Loucy (cell line): ENCODE results near the gene CNIH3.

Source experiments
- H2AFZ ChIP-seq: fragments of 200-600 bp; sonication (generic); 2 replicates; pipeline ENCODE4 v1.6.0; 2016; ENCODE audit warnings: antibody characterized with exemption, mild to moderate bottlenecking, low read length, moderate library complexity
- H3F3A ChIP-seq: fragments of 200-600 bp; 2 replicates; pipeline ENCODE4 v1.6.0; 2016; ENCODE audit warnings: antibody characterized with exemption, low read depth, mild to moderate bottlenecking
- H3K27me3 ChIP-seq: fragments of 200-600 bp; sonication (generic); 2 replicates; pipeline ENCODE4 v1.6.1; 2014; ENCODE audit warnings: low read length, mild to moderate bottlenecking; ENCODE audit not compliant: insufficient read depth, poor library complexity, severe bottlenecking
- H3K36me3 ChIP-seq: fragments of 200-600 bp; sonication (generic); 2 replicates; pipeline ENCODE4 v1.6.1; 2016; ENCODE audit warnings: low read length; ENCODE audit not compliant: insufficient read depth
- H3K4me1 ChIP-seq: fragments of 200-600 bp; sonication (generic); 2 replicates; pipeline ENCODE4 v1.5.1; 2014; ENCODE audit warnings: low read length, mild to moderate bottlenecking; ENCODE audit not compliant: insufficient read depth, poor library complexity, severe bottlenecking
- H3K4me2 ChIP-seq: fragments of 200-600 bp; sonication (generic); 2 replicates; pipeline ENCODE4 v1.6.0; 2014; ENCODE audit warnings: antibody characterized with exemption, low read length, low read depth, mild to moderate bottlenecking; ENCODE audit not compliant: poor library complexity, severe bottlenecking
- H3K4me3 ChIP-seq: fragments of 200-600 bp; sonication (generic); 2 replicates; pipeline ENCODE4 v1.5.1; 2014; ENCODE audit warnings: low read length, mild to moderate bottlenecking, mixed read lengths; ENCODE audit not compliant: poor library complexity, severe bottlenecking
- H3K79me2 ChIP-seq: fragments of 200-600 bp; sonication (generic); 2 replicates; pipeline ENCODE4 v1.6.1; 2014; ENCODE audit warnings: low read length; ENCODE audit not compliant: insufficient read depth
- H3K9ac ChIP-seq: fragments of 200-600 bp; sonication (generic); 2 replicates; pipeline ENCODE4 v1.6.0; 2014; ENCODE audit warnings: mild to moderate bottlenecking, low read depth, low read length, moderate library complexity; ENCODE audit not compliant: poor library complexity, severe bottlenecking
- H3K9me2 ChIP-seq: fragments of 200-600 bp; sonication (generic); replicated peaks from 2 replicates; pipeline ENCODE4 v1.6.1; 2016; ENCODE audit warnings: low read depth, low read length, mixed read lengths
- H3K9me3 ChIP-seq: fragments of 200-600 bp; sonication (generic); 2 replicates; pipeline ENCODE4 v1.6.1; 2014; ENCODE audit warnings: mild to moderate bottlenecking, antibody characterized with exemption, low read length, low read depth; ENCODE audit not compliant: insufficient read depth
- H4K20me1 ChIP-seq: fragments of 200-600 bp; sonication (generic); 2 replicates; pipeline ENCODE4 v1.6.0; 2014; ENCODE audit warnings: antibody characterized with exemption, low read length, mild to moderate bottlenecking; ENCODE audit not compliant: insufficient read depth, poor library complexity, severe bottlenecking
- CTCF ChIP-seq: fragments of 200-600 bp; sonication (generic); conservative IDR thresholded peaks from 2 replicates; pipeline ENCODE4 v1.5.1; 2014; ENCODE audit warnings: mild to moderate bottlenecking, antibody characterized with exemption, low read length
- EZH2phosphoT487 ChIP-seq: fragments of 200-600 bp; IDR thresholded peaks from 2 replicates; pipeline ENCODE4 v1.6.1; 2018; ENCODE audit warnings: antibody characterized with exemption, mild to moderate bottlenecking, moderate library complexity, borderline replicate concordance

CNIH3 gene

GRCh38 chr1:224583774-224584173 lies 32.3 kb upstream of the CNIH3 start:
- H3K9me2 ChIP-seq: no peaks in the 10 kb centered on the region
- H3K36me3 ChIP-seq: no peaks in the 10 kb centered on the region
- H3K9ac ChIP-seq: no peak overlapping the region
- H3K4me3 ChIP-seq: no peak overlapping the region
- no peak for TF ChIP-seq CTCF
- TF ChIP-seq EZH2phosphoT487: no peak
- no peaks in the 10 kb centered on the region for H3K9me3 ChIP-seq
- H3K4me2 ChIP-seq: no peak overlapping the region
- no peaks in the 10 kb centered on the region for H3F3A ChIP-seq
- H4K20me1 ChIP-seq: no peaks in the 10 kb centered on the region
- no peaks in the 10 kb centered on the region for H3K79me2 ChIP-seq
- no peaks in the 10 kb centered on the region for H3K27me3 ChIP-seq
- H2AFZ ChIP-seq: no peak overlapping the region
- no peaks in the 10 kb centered on the region for H3K4me1 ChIP-seq

GRCh38 chr1:224585051-224585450 lies 31.1 kb upstream of the CNIH3 start:
- Histone ChIP-seq H3K36me3 (no peaks in the 10 kb centered on the region), H2AFZ (no peak overlapping the region), H3K9ac (no peak overlapping the region), H3K9me2 (no peaks in the 10 kb centered on the region), H3K4me3 (no peak overlapping the region), H4K20me1 (no peaks in the 10 kb centered on the region), H3K9me3 (no peaks in the 10 kb centered on the region), H3K79me2 (no peaks in the 10 kb centered on the region), H3F3A (no peaks in the 10 kb centered on the region), H3K27me3 (no peaks in the 10 kb centered on the region), H3K4me1 (no peaks in the 10 kb centered on the region), H3K4me2 (no peak overlapping the region)
- TF ChIP-seq EZH2phosphoT487 (no peak), CTCF (no peak)

GRCh38 chr1:224587051-224587450 lies 29.1 kb upstream of the CNIH3 start:
- Histone ChIP-seq H4K20me1 (no peaks in the 10 kb centered on the region), H3K9me2 (no peaks in the 10 kb centered on the region), H3K9ac (no peak overlapping the region), H3K79me2 (no peaks in the 10 kb centered on the region), H3K4me3 (no peak overlapping the region), H3K4me1 (peaks cover 4% of the 10 kb centered on the region), H3F3A (no peaks in the 10 kb centered on the region), H3K4me2 (no peak overlapping the region), H3K27me3 (no peaks in the 10 kb centered on the region), H3K36me3 (no peaks in the 10 kb centered on the region), H3K9me3 (no peaks in the 10 kb centered on the region), H2AFZ (no peak overlapping the region)
- TF ChIP-seq EZH2phosphoT487 (no peak), CTCF (no peak)
